GM12873 (cell line): ENCODE measurements around the gene PHF12.

Experiments
- CTCF ChIP-seq: IDR thresholded peaks from 2 replicates; pipeline ENCODE4 v1.5.1; 2012; ENCODE audit warnings: low read depth, mild to moderate bottlenecking, moderate library complexity, low read length, control low read depth; ENCODE audit not compliant: insufficient read depth; ENCODE audit errors: missing control alignments

Gene PHF12

GRCh38 chr17:28954886-28955285 lies 3.6 kb upstream of the PHF12 start:
- TF ChIP-seq CTCF, result no peak

DNA sequence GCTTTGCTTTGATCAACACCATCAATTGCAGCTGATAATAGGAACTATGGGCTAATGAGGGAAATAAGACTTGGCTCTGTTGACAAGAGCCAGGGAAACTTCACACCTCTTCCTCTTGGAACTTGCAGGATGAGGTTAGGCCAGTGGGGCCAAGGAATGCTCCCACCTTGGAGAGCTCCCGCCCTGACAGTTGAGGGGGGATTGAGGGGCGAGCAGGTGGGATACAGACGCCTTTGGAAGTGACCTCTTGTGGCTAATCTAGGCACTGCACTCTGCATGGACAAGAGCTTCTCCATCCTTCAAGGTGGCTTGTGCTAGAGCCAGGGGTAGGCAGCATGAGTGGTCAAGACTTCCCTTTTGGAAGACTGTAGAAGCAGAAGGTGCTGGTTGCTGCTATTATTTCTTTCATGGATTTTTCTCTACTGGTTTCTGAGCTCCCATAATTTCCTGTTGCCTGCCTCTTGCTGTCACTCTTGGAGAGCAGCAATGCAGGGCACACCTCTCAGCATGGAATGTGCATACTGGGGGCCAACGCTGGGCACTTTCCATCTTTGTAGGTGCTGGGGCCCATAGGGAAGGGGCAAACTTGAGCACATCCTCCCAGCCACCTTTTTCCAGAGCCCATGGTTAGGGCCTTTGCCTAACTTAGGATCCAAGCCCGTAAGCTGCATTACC lies 2.3 kb upstream of the PHF12 start:
- TF ChIP-seq CTCF, result peak; percentile 98

DNA sequence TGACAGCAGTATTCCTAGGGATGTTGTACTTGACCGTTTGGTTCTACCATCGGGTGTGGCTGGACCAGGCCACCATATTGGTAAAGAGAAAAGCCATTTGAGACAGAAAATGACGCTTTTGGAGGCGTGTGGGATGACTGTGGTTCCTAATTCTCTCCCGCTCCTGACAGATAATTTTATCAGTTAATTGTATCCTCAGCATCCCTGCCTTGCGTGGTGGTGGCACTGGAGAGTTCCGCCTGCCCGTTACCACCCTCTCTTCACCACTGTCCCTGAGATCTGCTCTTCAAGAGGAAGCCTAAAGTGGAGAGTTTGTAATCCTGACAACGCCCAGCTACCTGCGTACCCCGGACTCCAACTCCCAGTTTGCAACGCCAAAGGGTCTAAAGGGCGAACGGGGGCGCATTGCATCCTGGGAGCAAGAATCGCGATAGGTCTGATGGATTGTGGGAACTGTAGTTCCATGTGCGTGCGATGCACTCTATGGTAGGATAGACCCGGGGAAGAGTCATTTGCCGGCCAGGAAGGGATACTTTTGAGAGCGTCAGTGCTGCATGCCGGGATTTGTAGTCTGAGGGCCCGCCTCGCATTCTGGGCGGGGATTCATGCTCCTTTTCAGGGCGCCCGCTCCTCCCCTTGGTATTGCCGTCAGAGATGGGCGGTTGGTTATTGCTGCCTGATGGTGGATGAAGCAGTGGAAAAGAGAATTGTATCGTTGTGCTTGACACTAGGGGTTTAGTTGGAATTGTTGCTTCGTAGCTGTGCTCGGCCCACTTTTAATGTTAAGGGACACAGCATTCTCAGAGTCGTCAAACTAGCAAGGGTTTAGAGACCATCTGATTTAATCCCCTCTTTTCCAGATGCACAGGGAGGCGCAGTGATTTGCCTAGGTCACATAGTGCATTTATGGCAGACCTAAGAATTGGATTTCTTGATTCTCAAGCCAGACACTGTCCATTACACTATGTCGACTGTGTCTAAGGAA lies 965 bp upstream of the PHF12 start:
- no peak for TF ChIP-seq CTCF

DNA sequence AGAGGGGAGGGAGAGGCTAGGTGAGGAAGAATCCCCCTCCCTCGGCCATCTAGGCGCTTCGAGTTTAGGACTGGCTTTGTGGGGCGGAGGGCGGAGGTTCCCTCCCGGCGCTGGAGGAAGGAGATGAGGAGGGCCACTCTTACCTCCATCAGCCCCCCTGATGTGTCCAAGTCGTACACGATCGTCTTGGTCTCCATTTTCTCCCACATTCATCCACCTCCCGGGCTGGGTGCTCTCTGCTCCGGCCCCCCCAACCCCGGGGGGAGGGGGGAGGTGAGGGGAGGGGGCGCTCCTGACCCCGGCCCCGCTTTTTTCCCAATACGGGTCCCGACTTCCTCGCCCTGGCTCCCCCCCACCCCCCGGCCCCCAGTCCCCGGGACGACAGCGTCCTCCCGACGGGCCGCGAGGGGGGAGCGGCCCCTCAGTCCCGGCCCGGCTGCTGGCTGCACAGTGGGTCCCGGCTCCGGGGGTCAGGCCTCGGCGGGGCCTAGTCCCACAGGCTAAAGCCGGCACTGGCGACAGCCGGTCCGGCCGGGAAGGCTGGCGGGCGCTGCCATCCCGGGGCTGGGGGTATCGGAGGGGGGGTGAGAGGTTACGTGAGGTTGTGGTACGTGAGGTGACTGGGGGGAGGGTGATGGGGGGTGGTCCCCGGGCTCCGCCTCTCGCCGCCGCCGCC lies 428 bp downstream of the PHF12 start:
- no peak for TF ChIP-seq CTCF

- TF ChIP-seq CTCF, result no peak
These were observed 1.1 kb downstream of the PHF12 start for GRCh38 chr17:28950017-28950751.

GRCh38 chr17:28949185-28950016 lies 1.9 kb downstream of the PHF12 start:
- no peak for TF ChIP-seq CTCF
